Stimulated activated CD8-positive, alpha-beta memory T cell treated with anti-CD3 and anti-CD28 coated beads, Interleukin-12 subunit alpha, Interleukin-12 subunit beta, amount 100 ng/mL, for 1 hour (primary cell): ENCODE results near the gene IMPA2.

Experiments used
- DNase-seq: peaks from one replicate; pipeline ENCODE4 v3.0.0-alpha.2; 2020; ENCODE audit warnings: low read depth

The IMPA2 gene

DNA sequence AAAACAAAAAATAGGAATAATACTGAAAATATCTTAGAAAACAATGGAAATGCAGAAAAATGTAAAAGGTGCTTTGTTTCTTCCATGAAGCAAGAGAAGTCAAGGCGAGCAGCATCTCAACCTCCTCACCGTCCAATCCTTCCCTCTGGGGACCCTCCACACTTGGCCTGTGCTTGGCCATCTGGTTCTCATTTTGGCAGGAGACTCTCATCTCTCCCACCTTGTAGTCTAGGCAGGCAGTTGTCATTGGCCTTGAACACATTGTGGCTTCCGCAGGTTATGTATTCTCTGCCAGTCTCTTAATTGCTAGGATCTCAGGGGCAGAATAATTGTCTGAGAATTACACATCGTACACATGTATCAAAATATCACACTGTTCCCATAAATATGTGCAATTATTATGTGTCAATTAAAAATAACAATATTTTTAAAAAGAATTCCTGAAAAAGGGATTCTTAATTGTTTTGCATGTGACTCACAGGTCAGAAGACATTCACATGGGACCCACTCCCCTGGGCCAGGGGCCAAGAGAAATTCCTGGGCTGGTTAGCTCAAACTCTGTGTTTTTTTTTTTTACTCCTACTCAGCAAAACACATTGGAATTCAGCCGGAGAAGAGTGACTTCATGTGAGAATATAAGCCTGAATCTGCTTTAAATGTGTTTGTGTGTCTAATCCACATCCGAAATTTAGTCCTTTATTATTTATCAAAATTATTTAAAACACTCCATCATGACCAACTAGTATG is 98.4 kb downstream of the IMPA2 start:
- DNase-seq, result no peak
